KMS-11 (cell line): ENCODE data around the gene TTLL11.

Experiments
- H2AFZ ChIP-seq: fragments of 200-600 bp; sonication (generic); 2 replicates; pipeline ENCODE4 v1.6.1; 2016; ENCODE audit warnings: antibody characterized with exemption, mixed run types, low read depth
- H3K27ac ChIP-seq: fragments of 200-600 bp; sonication (generic); 2 replicates; pipeline ENCODE4 v1.6.1; 2016; ENCODE audit warnings: mild to moderate bottlenecking, mixed run types
- H3K27me3 ChIP-seq: fragments of 200-600 bp; sonication (generic); 2 replicates; pipeline ENCODE4 v1.6.1; 2017; ENCODE audit warnings: mild to moderate bottlenecking, low read depth, mixed run types, moderate library complexity; ENCODE audit not compliant: insufficient read depth
- H3K36me3 ChIP-seq: fragments of 200-600 bp; sonication (generic); 2 replicates; pipeline ENCODE4 v1.6.1; 2017; ENCODE audit warnings: mild to moderate bottlenecking, mixed run types; ENCODE audit not compliant: insufficient read depth
- H3K4me1 ChIP-seq: fragments of 200-600 bp; sonication (generic); 2 replicates; pipeline ENCODE4 v1.6.1; 2016; ENCODE audit warnings: mild to moderate bottlenecking, low read depth, mixed run types; ENCODE audit not compliant: poor library complexity, severe bottlenecking
- H3K4me2 ChIP-seq: fragments of 200-600 bp; sonication (generic); 2 replicates; pipeline ENCODE4 v1.7.0; 2016; ENCODE audit warnings: mild to moderate bottlenecking, mixed run types
- H3K4me3 ChIP-seq: fragments of 200-600 bp; sonication (generic); IDR thresholded peaks from 2 replicates; pipeline ENCODE4 v1.6.1; 2017; ENCODE audit warnings: low read depth, low read length, mixed read lengths; ENCODE audit not compliant: insufficient read depth
- H3K79me2 ChIP-seq: fragments of 200-600 bp; sonication (generic); 2 replicates; pipeline ENCODE4 v1.6.1; 2016; ENCODE audit warnings: low read depth, mixed run types; ENCODE audit not compliant: insufficient read depth
- H3K9ac ChIP-seq: fragments of 200-600 bp; sonication (generic); 2 replicates; pipeline ENCODE4 v1.6.1; 2016; ENCODE audit warnings: mild to moderate bottlenecking, mixed run types
- H4K20me1 ChIP-seq: fragments of 200-600 bp; sonication (generic); 2 replicates; pipeline ENCODE4 v1.6.1; 2016; ENCODE audit warnings: mild to moderate bottlenecking, mixed run types; ENCODE audit not compliant: insufficient read depth
- CTCF ChIP-seq: fragments of 200-600 bp; sonication (generic); conservative IDR thresholded peaks from 2 replicates; pipeline ENCODE4 v1.6.1; 2017; ENCODE audit warnings: low read depth, mild to moderate bottlenecking, antibody characterized with exemption, low read length, moderate library complexity, mixed read lengths

TTLL11 gene

DNA sequence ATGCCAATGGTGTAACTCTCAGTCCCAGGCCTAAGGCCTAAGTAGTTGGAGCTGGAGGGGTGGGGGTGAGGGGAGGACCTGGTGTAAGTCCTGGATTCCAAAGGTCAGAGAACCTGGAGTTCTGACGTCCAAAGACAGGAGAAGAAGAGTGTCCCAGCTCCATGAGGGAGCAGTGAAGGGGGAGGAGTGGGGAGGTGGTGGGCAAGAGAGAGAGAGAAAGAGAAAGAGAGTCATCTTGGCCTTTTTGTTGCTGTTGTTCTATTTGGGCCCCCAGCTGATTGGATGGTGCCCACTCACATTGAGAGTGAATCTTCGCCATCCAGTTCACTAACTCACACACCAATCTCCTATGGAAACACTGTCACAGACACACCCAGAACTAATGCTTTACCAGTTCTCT lies 242.7 kb downstream of the TTLL11 start:
- Histone ChIP-seq H3K4me2 (no peak overlapping the region), H3K27me3 (no peaks in the 10 kb centered on the region), H3K4me3 (no peak overlapping the region), H3K4me1 (no peaks in the 10 kb centered on the region), H3K36me3 (no peaks in the 10 kb centered on the region), H3K27ac (no peak overlapping the region), H4K20me1 (no peaks in the 10 kb centered on the region), H3K79me2 (no peaks in the 10 kb centered on the region), H3K9ac (no peak overlapping the region), H2AFZ (no peak overlapping the region)
- no peak for TF ChIP-seq CTCF

GRCh38 chr9:121849554-121849953 lies 243.6 kb downstream of the TTLL11 start:
- Histone ChIP-seq H2AFZ (no peak overlapping the region), H3K4me1 (no peaks in the 10 kb centered on the region), H3K9ac (no peak overlapping the region), H3K79me2 (no peaks in the 10 kb centered on the region), H3K4me2 (no peak overlapping the region), H3K27me3 (no peaks in the 10 kb centered on the region), H4K20me1 (no peaks in the 10 kb centered on the region), H3K36me3 (no peaks in the 10 kb centered on the region), H3K4me3 (no peak overlapping the region), H3K27ac (no peak overlapping the region)
- TF ChIP-seq CTCF: no peak

DNA sequence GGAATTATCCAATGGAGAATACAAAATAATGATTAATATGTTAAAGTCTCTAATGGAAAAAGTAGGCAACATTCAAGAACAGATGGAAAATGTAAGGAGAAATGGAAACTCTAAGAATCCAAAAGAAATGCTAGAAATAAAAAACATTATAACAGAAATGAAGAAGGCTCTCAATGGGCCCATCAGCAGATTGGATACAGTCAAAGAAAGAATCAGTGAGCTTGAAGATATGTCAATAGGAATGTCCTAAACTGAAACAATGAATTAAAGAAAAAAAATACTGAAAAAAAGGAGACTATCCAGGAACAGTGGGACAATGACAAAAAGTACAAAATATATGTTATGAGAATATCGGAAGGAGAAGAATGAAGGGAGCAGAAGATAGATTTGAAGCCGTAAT lies 248.5 kb downstream of the TTLL11 start:
- Histone ChIP-seq H3K27ac (no peak overlapping the region), H3K27me3 (no peaks in the 10 kb centered on the region), H3K4me3 (no peak overlapping the region), H3K36me3 (no peaks in the 10 kb centered on the region), H4K20me1 (no peaks in the 10 kb centered on the region), H2AFZ (no peak overlapping the region), H3K79me2 (no peaks in the 10 kb centered on the region), H3K9ac (no peak overlapping the region), H3K4me1 (no peaks in the 10 kb centered on the region), H3K4me2 (no peak overlapping the region)
- no peak for TF ChIP-seq CTCF

GRCh38 chr9:121844098-121844497 lies 249.0 kb downstream of the TTLL11 start:
- no peak for TF ChIP-seq CTCF
- Histone ChIP-seq H4K20me1 (no peaks in the 10 kb centered on the region), H3K9ac (no peak overlapping the region), H3K4me1 (no peaks in the 10 kb centered on the region), H3K27ac (no peak overlapping the region), H3K4me3 (no peak overlapping the region), H3K4me2 (no peak overlapping the region), H3K27me3 (no peaks in the 10 kb centered on the region), H2AFZ (no peak overlapping the region), H3K36me3 (no peaks in the 10 kb centered on the region), H3K79me2 (no peaks in the 10 kb centered on the region)

- Histone ChIP-seq H3K9ac (no peak overlapping the region), H3K4me2 (no peak overlapping the region), H3K36me3 (no peaks in the 10 kb centered on the region), H4K20me1 (no peaks in the 10 kb centered on the region), H2AFZ (no peak overlapping the region), H3K27me3 (no peaks in the 10 kb centered on the region), H3K4me1 (no peaks in the 10 kb centered on the region), H3K79me2 (no peaks in the 10 kb centered on the region), H3K27ac (no peak overlapping the region), H3K4me3 (no peak overlapping the region)
- TF ChIP-seq CTCF: no peak
Observed at GRCh38 chr9:121842612-121842978, 250.5 kb downstream of the TTLL11 start.
